ENCODE results near the gene JARID2.
"Not testable (repeated sequence)": the region's sequence is repeated elsewhere in the genome, so short reads cannot be mapped to it uniquely, and the experiment has no call there.

Gene JARID2

DNA sequence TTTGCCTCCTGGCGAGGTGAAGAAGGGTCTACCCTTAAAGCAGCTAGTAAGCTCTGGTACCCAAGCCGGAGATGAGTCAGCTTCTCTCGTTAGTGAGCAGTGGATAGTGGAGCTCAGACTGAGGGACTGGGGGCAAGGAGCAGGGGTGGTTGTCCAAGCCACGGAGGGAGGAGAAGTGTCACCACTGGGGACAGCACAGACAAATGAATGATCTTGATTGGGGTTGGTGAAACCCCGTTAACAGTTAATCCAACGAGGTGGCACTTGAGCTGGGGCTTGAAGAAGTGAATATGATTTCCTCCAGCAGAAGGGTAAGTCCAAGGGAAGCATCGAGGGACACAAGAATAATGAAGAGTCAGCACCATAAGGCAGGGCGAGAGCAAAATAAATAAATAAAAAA, 43.0 kb downstream of the JARID2 start:
- DNase-seq (ENCODE audit: low read depth, low spot score) = no peak

- DNase-seq (ENCODE audit: low read depth, low spot score) = not testable (repeated sequence)
Measured at GRCh38 chr6:15289456-15289855, 43.6 kb downstream of the JARID2 start.

DNA sequence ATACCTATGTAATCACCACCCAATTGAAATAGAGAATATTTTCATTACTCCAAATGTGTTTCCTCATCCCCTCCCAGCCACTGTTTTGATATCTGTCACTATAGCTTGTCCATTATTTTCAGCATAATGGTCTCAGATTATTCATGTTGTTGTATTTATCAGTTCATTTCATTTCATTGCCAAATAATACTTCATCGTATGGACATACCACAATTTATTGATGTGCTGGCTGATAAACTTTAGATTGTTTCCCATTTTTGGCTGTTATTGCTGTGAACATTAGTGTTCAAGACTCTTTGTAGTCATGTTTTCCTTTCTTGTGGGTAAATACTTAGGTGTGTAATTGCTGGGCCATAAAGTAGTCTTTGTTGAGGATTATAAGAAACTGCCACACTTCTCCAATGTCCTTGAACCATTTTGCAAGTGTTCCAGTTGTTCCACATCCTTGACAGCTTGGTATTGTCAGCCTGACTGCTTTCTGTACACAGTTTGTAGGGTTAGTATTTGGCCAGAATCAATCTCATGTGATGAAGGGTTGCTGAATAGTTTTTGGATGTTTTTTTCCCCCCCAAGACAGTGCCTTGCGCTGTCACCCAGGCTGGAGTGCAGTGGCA, 44.3 kb downstream of the JARID2 start:
- DNase-seq (ENCODE audit: low read depth, low spot score) = no peak

GRCh38 chr6:15290962-15291704, 45.3 kb downstream of the JARID2 start:
- DNase-seq (ENCODE audit: low read depth, low spot score) = no peak

GRCh38 chr6:15292721-15293302, 46.9 kb downstream of the JARID2 start:
- no peak for DNase-seq (ENCODE audit: low read depth, low spot score)

DNA sequence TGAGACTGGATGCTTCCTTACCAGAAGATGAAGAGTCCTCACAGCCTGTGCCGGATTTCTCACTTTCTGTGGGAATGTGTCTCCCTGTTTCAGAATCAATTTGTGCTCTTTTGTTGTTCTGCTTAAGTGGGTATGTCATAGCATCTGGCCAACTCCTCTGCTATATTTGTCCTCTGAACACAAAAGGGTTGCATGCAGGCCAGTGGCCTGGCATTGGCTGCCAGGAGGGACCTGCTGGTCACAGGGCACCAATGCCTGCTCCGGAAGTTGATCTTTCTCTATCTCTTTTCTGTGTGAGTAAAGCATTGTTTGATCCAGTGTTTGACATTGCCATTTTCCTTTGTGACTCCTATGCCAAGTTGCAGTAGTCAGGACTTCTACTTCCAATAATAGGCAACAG, 47.8 kb downstream of the JARID2 start:
- no peak for DNase-seq (ENCODE audit: low read depth, low spot score)

- DNase-seq (ENCODE audit: low read depth, low spot score) = no peak
Measured at GRCh38 chr6:15294504-15294903, 48.6 kb downstream of the JARID2 start.

- no peak for DNase-seq (ENCODE audit: low read depth, low spot score)
Measured at GRCh38 chr6:15296249-15296648, 50.4 kb downstream of the JARID2 start.

GRCh38 chr6:15296735-15297134, 50.9 kb downstream of the JARID2 start:
- no peak for DNase-seq (ENCODE audit: low read depth, low spot score)

DNA sequence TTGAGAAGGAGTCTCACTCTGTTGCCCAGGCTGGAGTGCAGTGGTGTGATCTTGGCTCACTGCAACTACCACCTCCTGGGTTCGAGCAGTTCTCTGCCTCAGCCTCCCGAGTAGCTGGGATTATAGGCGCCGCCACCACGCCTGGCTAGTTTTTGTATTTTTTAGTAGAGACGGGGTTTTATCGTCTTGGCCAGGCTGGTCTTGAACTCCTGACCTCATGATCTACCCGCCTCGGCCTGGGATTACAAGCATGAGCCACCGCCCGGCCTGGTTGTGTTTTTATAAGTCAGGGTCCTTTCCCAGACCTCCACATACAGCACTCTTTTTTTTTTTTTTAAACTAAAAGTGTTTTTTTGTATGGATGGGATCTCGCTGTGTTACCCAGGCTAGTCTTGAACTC, 51.3 kb downstream of the JARID2 start:
- not testable (repeated sequence) for DNase-seq (ENCODE audit: low read depth, low spot score)

DNA sequence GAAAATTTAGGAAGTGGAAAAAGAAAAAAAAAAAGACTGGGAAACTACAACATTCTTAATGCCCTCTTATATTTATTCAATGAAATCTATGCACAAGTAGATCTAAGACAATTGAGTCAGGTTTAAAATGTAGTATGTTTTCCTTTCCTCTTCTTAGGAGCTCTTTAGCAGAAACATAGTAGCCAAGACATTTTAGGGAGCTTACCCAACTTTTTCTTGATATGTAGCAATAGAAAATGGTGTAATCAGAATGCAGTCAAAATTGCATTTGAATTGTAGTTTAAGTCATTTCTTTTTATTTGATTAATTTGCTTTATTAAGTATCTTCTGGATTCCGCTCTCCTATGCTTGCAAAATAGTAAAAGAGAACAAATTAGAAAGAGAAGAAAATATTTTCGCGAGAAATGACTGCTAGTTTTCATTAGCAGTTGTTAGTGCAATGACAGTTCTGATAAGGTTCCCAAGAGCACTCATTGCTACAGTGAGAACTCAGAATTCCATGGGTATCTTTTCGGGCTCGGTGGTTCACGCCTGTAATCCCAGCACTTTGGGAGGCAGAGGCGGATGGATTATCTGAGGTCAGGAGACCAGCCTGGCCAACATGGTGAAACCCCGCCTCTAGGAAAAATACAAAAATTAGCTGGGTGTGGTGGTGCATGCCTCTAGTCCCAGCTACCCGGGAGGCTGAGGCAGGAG, 52.2 kb downstream of the JARID2 start:
- DNase-seq (ENCODE audit: low read depth, low spot score) = no peak

DNA sequence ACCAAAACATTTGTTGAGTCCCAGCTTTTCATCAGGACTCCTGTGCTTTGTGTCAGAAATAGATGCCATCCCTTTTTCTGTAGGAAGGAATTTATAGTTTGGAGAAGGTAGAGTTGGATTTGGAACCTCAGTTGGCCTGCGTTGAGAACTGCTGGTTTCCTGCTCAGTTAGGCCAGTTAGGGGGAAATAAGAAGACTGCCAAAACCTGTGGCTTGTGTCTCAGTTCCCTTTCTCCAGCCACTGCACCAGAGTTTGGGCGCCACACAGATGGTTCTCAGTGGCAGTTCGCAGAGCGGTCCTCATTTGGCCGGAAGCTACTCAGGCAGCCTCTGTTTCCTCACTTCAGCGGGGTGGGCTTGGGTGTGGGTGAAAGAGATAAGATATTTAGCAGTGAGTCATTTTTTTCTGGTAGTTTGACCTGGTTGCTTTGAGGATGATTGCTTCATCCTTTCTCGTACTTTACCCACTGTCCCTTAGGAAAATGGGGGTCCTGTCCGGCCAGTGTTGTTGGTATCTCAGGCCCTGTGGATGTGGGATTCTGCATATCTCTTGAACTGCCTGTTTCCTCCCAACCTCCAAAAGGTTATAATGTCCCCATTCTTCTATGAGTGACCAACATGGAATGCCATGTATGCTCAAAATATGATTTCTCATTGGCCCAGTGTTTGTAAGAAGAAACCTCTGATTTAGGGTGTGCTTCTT, 53.7 kb downstream of the JARID2 start:
- DNase-seq (ENCODE audit: low read depth, low spot score) = no peak

DNA sequence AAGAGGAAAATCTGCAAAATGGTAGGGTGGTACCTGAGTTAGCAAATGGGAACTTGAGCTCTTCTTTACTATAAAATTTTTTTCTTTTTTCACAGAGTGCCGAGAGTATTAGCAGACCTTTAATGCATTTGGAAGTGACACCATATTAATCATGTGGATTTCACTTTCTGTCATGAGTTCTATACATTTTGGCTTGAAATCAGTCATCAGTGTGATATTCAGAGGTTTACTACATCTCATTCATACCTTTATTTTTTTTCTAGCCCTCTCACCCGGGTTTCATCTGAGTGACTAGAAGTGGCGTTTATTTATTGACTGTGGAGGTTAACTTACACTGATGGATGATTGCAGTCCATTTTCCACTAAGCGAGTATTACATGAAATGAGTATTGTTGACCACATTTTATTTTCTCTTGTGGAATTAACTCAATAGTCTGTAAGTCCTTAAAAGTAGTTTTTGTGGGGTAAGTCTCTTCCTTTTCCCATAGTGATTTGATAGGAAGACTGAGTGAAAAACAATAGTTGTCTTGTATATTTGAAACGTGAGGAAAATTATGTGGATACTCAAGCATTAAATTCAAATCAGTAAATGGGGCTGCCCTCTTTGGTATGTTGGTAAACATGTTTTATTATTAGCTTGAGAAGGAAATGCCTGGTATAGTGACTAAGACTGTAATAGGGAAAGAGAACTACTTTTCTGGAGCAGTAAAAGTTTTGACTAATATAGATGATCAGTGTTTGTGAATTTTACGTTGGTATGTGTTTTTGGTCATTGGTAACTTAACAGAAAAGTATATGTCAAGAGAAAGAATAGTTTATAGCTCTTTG, 55.5 kb downstream of the JARID2 start:
- DNase-seq (ENCODE audit: low read depth, low spot score) = no peak

GRCh38 chr6:15303162-15303919, 57.5 kb downstream of the JARID2 start:
- DNase-seq (ENCODE audit: low read depth, low spot score) = no peak

- DNase-seq (ENCODE audit: low read depth, low spot score) = no peak
Measured at GRCh38 chr6:15303920-15304291, 58.0 kb downstream of the JARID2 start.

- no peak for DNase-seq (ENCODE audit: low read depth, low spot score)
Measured at GRCh38 chr6:15304337-15305042, 58.6 kb downstream of the JARID2 start.

GRCh38 chr6:15305496-15305895, 59.6 kb downstream of the JARID2 start:
- no peak for DNase-seq (ENCODE audit: low read depth, low spot score)

GRCh38 chr6:15305909-15306308, 60.0 kb downstream of the JARID2 start:
- no peak for DNase-seq (ENCODE audit: low read depth, low spot score)

DNA sequence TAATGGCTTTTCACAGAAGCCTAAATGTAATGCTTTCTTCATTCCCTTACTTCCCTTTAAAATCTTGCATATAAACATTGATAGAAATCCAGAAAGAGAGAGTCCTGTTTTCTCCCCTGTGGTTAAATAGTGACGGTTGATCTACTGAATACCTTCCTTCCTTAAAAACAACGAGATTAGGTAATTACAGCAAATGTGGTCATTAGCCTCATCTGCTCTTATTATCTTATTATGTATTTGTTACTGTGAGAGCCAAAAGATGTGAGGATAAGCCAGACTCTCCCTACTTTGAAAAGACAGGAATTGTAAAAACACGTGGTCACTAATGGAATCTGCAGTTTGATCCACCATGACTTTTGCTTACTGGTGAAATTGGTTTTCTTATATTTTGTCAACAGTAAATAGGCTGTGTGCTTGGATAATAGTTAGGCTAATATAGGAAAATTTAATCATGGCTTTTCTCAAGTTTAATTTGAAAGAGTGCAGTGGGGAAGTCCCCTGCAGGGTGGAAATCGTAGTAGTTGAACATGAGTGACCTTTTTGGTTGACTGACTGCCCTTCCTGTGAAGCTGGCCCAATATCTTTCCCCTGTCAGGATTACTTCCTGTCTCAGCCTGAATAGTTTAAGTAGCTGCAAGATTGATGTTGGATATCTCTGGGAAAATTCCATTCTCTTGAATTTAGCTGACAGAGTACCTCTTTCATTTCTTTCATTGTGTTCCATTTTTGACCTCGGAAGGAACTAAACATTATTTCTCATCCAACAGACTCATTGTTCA, 62.8 kb downstream of the JARID2 start:
- DNase-seq (ENCODE audit: low read depth, low spot score) = no peak
